ENCODE measurements around the gene WFIKKN1.
A peak's percentile ranks its signal among the peaks of the same experiment; 100 is the strongest.

WFIKKN1 gene

GRCh38 chr16:638034-638543, 7.3 kb downstream of the WFIKKN1 start:
- TF ChIP-seq TCF4 (CRISPR knock-in tag; IDR thresholded peaks at IDR 0.05; ENCODE audit: borderline replicate concordance), result no peak
- TF ChIP-seq ZC3H10 (CRISPR knock-in tag; IDR thresholded peaks at IDR 0.05), result no peak
- no peak for TF ChIP-seq OSR1 (CRISPR knock-in tag; IDR thresholded peaks at IDR 0.05)
- TF ChIP-seq ZNF565 (CRISPR knock-in tag; conservative IDR thresholded peaks at IDR 0.05; ENCODE audit: low read depth), result no peak
- no peak for ATAC-seq

DNA sequence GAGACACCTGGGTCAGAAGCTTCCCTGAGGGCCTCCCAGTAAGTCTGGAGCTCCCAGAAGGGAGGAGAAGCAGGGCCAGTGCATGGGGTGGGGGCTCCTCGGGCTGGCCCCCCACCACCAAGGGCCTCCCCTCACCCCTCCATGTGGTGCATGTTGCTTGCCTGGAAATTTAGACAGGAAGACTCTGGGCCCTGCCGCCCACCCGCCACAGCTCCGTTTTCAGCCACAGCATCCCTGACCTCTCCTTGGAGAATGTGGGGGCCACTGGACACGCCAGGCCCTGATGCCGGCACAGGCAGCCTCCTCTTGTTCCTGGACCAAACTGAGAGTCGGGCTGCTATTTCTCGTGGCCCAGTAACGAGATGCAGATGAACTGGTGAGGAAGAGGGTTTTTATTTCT, 8.1 kb downstream of the WFIKKN1 start:
- no peak for ATAC-seq
- TF ChIP-seq ZNF70 (CRISPR knock-in tag; IDR thresholded peaks at IDR 0.05), result no peak

DNA sequence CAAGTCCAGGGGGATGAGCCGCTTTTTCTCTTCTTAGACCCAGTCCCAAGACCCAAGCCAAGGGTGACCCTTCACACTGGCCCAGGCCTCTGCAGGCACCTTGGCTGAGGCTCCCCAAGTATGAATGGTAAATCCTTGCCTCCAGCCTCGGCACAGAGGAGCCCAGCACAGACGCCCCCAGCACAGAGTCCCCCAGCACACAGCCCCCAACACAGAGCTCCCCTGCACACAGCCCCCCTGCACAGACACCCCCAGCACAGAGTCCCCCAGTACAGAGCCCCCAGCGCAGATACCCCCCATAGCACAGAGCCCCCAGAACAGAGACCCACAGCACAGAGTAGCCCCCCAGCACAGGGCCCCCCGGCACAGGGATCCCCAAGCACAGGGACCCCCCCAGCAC, 9.8 kb downstream of the WFIKKN1 start:
- TF ChIP-seq RARB (CRISPR knock-in tag; IDR thresholded peaks at IDR 0.05), result no peak
- no peak for TF ChIP-seq GLIS3 (CRISPR knock-in tag; IDR thresholded peaks at IDR 0.05)
- TF ChIP-seq ZNF8 (CRISPR knock-in tag; IDR thresholded peaks at IDR 0.05), result no peak
- TF ChIP-seq, protein P1, sequence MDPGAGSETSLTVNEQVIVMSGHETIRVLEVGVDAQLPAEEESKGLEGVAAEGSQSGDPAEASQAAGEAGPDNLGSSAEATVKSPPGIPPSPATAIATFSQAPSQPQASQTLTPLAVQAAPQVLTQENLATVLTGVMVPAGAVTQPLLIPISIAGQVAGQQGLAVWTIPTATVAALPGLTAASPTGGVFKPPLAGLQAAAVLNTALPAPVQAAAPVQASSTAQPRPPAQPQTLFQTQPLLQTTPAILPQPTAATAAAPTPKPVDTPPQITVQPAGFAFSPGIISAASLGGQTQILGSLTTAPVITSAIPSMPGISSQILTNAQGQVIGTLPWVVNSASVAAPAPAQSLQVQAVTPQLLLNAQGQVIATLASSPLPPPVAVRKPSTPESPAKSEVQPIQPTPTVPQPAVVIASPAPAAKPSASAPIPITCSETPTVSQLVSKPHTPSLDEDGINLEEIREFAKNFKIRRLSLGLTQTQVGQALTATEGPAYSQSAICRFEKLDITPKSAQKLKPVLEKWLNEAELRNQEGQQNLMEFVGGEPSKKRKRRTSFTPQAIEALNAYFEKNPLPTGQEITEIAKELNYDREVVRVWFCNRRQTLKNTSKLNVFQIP (CRISPR knock-in tag; IDR thresholded peaks at IDR 0.05; ENCODE audit: borderline replicate concordance, low read depth), result no peak
- no peak for TF ChIP-seq ZC3H10 (CRISPR knock-in tag; IDR thresholded peaks at IDR 0.05)
- no peak for TF ChIP-seq OSR1 (CRISPR knock-in tag; IDR thresholded peaks at IDR 0.05)
- TF ChIP-seq ESRRG (CRISPR knock-in tag; IDR thresholded peaks at IDR 0.05), result no peak
- TF ChIP-seq, protein P2, sequence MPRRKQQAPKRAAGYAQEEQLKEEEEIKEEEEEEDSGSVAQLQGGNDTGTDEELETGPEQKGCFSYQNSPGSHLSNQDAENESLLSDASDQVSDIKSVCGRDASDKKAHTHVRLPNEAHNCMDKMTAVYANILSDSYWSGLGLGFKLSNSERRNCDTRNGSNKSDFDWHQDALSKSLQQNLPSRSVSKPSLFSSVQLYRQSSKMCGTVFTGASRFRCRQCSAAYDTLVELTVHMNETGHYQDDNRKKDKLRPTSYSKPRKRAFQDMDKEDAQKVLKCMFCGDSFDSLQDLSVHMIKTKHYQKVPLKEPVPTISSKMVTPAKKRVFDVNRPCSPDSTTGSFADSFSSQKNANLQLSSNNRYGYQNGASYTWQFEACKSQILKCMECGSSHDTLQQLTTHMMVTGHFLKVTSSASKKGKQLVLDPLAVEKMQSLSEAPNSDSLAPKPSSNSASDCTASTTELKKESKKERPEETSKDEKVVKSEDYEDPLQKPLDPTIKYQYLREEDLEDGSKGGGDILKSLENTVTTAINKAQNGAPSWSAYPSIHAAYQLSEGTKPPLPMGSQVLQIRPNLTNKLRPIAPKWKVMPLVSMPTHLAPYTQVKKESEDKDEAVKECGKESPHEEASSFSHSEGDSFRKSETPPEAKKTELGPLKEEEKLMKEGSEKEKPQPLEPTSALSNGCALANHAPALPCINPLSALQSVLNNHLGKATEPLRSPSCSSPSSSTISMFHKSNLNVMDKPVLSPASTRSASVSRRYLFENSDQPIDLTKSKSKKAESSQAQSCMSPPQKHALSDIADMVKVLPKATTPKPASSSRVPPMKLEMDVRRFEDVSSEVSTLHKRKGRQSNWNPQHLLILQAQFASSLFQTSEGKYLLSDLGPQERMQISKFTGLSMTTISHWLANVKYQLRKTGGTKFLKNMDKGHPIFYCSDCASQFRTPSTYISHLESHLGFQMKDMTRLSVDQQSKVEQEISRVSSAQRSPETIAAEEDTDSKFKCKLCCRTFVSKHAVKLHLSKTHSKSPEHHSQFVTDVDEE (CRISPR knock-in tag; IDR thresholded peaks at IDR 0.05), result no peak
- TF ChIP-seq ARNTL (CRISPR knock-in tag; IDR thresholded peaks at IDR 0.05; ENCODE audit: borderline replicate concordance, low read depth), result no peak
- no peak for TF ChIP-seq ZFP3 (CRISPR knock-in tag; IDR thresholded peaks at IDR 0.05)
- TF ChIP-seq, protein P3, sequence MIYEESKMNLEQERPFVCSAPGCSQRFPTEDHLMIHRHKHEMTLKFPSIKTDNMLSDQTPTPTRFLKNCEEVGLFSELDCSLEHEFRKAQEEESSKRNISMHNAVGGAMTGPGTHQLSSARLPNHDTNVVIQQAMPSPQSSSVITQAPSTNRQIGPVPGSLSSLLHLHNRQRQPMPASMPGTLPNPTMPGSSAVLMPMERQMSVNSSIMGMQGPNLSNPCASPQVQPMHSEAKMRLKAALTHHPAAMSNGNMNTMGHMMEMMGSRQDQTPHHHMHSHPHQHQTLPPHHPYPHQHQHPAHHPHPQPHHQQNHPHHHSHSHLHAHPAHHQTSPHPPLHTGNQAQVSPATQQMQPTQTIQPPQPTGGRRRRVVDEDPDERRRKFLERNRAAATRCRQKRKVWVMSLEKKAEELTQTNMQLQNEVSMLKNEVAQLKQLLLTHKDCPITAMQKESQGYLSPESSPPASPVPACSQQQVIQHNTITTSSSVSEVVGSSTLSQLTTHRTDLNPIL (CRISPR knock-in tag; IDR thresholded peaks at IDR 0.05; ENCODE audit: low read depth), result no peak
- no peak for TF ChIP-seq ISL1 (CRISPR knock-in tag; IDR thresholded peaks at IDR 0.05)
- TF ChIP-seq BACH2 (CRISPR knock-in tag; IDR thresholded peaks at IDR 0.05; ENCODE audit: borderline replicate concordance), result no peak
- no peak for ATAC-seq

DNA sequence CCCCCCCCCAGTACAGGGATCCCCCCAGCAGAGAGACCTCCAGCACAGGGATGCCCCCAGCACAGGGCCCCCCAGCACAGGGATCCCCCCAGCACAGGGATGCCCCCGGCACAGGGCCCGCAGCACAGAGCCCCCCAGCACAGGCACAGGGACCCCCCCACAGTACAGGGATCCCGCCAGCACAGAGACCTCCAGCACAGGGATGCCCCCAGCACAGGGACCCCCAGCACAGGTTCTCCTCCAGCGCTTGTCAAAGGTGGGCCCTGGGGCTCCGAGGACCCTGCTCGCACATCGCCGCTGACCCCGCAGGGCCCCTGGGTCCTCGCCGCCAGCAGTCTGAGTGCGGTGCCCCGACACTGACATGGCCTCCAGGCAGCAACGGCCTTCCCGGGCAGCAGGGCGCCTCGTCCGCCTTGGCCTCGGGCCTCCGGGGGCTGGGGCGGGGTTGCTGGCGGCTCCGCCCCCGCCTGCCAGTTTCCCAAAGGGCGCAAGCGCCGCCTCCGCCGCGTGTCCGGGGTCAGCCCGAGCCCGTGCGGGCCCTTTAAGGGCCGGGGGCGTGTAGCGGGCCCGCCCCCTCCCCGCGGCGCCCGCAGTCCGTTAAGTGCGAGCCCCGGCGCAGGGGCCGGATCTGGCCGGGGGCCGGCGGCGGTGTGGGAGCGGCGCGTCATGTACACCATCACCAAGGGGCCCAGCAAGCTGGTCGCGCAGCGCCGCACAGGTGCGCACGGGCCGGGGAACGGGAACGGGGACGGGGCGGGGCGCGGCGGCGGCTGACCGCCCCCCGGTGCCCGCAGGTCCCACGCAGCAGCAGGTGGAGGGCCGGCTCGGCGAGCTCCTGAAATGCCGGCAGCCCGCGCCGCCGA, 10.8 kb downstream of the WFIKKN1 start, which contains the start of gene MCRIP2:
MCRIP2 (plus strand) TSS at position 503 of the 863 bp plus-strand sequence; CDS start at position 667, 164 bp downstream.
- ATAC-seq, result peak; percentile 70

More for the DNA sequence above, 10.8 kb downstream of the WFIKKN1 start, which contains the start of gene MCRIP2:
- TF ChIP-seq, protein P4, sequence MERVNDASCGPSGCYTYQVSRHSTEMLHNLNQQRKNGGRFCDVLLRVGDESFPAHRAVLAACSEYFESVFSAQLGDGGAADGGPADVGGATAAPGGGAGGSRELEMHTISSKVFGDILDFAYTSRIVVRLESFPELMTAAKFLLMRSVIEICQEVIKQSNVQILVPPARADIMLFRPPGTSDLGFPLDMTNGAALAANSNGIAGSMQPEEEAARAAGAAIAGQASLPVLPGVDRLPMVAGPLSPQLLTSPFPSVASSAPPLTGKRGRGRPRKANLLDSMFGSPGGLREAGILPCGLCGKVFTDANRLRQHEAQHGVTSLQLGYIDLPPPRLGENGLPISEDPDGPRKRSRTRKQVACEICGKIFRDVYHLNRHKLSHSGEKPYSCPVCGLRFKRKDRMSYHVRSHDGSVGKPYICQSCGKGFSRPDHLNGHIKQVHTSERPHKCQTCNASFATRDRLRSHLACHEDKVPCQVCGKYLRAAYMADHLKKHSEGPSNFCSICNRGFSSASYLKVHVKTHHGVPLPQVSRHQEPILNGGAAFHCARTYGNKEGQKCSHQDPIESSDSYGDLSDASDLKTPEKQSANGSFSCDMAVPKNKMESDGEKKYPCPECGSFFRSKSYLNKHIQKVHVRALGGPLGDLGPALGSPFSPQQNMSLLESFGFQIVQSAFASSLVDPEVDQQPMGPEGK (CRISPR knock-in tag; IDR thresholded peaks at IDR 0.05; ENCODE audit: borderline replicate concordance), result no peak
- TF ChIP-seq TOX (CRISPR knock-in tag; IDR thresholded peaks at IDR 0.05; ENCODE audit: borderline replicate concordance) (no peak), CSDC2 (CRISPR knock-in tag; IDR thresholded peaks at IDR 0.05) (no peak), ZNF8 (CRISPR knock-in tag; IDR thresholded peaks at IDR 0.05) (no peak), ZC3H10 (CRISPR knock-in tag; IDR thresholded peaks at IDR 0.05) (no peak), ARNTL (CRISPR knock-in tag; IDR thresholded peaks at IDR 0.05; ENCODE audit: borderline replicate concordance, low read depth) (no peak), ZNF70 (CRISPR knock-in tag; IDR thresholded peaks at IDR 0.05) (no peak), TCF4 (CRISPR knock-in tag; IDR thresholded peaks at IDR 0.05; ENCODE audit: borderline replicate concordance) (no peak), ZNF565 (CRISPR knock-in tag; conservative IDR thresholded peaks at IDR 0.05; ENCODE audit: low read depth) (no peak), SNAI2 (CRISPR knock-in tag; IDR thresholded peaks at IDR 0.05) (no peak), ZFP3 (CRISPR knock-in tag; IDR thresholded peaks at IDR 0.05) (no peak)
- TF ChIP-seq, protein P5, sequence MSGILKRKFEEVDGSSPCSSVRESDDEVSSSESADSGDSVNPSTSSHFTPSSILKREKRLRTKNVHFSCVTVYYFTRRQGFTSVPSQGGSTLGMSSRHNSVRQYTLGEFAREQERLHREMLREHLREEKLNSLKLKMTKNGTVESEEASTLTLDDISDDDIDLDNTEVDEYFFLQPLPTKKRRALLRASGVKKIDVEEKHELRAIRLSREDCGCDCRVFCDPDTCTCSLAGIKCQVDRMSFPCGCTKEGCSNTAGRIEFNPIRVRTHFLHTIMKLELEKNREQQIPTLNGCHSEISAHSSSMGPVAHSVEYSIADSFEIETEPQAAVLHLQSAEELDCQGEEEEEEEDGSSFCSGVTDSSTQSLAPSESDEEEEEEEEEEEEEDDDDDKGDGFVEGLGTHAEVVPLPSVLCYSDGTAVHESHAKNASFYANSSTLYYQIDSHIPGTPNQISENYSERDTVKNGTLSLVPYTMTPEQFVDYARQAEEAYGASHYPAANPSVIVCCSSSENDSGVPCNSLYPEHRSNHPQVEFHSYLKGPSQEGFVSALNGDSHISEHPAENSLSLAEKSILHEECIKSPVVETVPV (CRISPR knock-in tag; IDR thresholded peaks at IDR 0.05), result no peak
- TF ChIP-seq, protein P1 (CRISPR knock-in tag; IDR thresholded peaks at IDR 0.05; ENCODE audit: borderline replicate concordance, low read depth), result no peak

Data from SK-N-SH treated with all-trans-retinoic acid at 6 μM for 48 hours (cell line).